Left ventricle myocardium inferior (tissue), 1 donor: ENCODE data around the gene GPR34. TPM values are rescaled to one million over a fixed set of nuclear protein-coding genes. Genes with fewer than 3 reads are reported as not detected.

Source experiments
- DNase-seq: peaks from one replicate; pipeline ENCODE4 v3.0.0-alpha.2; 2020
- H3K27ac ChIP-seq: fragments of 200-600 bp; replicated peaks from 2 replicates; pipeline ENCODE4 v1.8.0; 2021
- H3K27me3 ChIP-seq: fragments of 200-600 bp; 2 replicates; pipeline ENCODE4 v1.8.0; 2021; ENCODE audit warnings: low read depth
- H3K36me3 ChIP-seq: fragments of 200-600 bp; 2 replicates; pipeline ENCODE4 v1.8.0; 2021
- H3K4me1 ChIP-seq: fragments of 200-600 bp; 2 replicates; pipeline ENCODE4 v1.8.0; 2021
- H3K4me3 ChIP-seq: fragments of 200-600 bp; 2 replicates; pipeline ENCODE4 v1.8.0; 2021; ENCODE audit warnings: mild to moderate bottlenecking, moderate library complexity
- H3K9me3 ChIP-seq: fragments of 200-600 bp; replicated peaks from 2 replicates; pipeline ENCODE4 v1.8.0; 2021
- CTCF ChIP-seq: fragments of 200-600 bp; IDR thresholded peaks from 2 replicates; pipeline ENCODE4 v1.8.0; 2021; ENCODE audit warnings: antibody characterized with exemption, mild to moderate bottlenecking, borderline replicate concordance
- intact Hi-C: fragments of 100-400 bp; cut with micrococcal nuclease; formaldehyde crosslinking; loops from one replicate; pipeline ENCODE4 v1.11.0; 2022
- total RNA-seq: library from RNA; stranded (reverse); fragmentation: NEBNext Ultra II Directional; extraction: Animal tissue kit (Norgen Biotek cat#: 25700); gene quantifications from one replicate; pipeline ENCODE4 v1.2.1, GENCODE V29; 2021
- donor health status: DM: no; HTN: yes; CAD: no; lungs with severe emphysema.

Gene GPR34
- total RNA-seq, 1 donor from 2014 or later: 6.2 TPM

DNA sequence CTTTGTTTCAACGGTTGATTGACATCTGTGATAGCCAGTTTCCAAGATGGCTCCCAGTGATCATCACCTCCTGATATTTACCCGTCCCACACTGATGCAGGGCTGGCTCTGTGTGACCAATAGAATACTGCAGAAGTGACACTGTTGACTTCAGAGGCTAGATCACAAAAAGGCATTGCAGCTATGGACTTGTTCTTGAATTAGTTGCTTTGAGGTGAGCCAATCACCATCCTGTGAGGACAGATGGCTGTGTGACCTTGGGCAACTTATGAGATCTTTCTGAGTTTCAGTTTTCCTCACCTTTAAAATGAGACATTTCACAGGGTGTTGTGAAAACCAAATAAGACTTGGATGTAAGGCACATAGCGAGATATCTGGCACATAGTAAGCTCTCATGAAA, 33.4 kb downstream of the GPR34 start:
- no peaks in the 10 kb centered on the region for H3K36me3 ChIP-seq
- no peak overlapping the region for H3K4me3 ChIP-seq
- no peaks in the 10 kb centered on the region for H3K27me3 ChIP-seq
- no peaks in the 10 kb centered on the region for H3K9me3 ChIP-seq
- no peak for TF ChIP-seq CTCF
- intact Hi-C loops: no loop called here
- H3K27ac ChIP-seq: no peak overlapping the region
- no peaks in the 10 kb centered on the region for H3K4me1 ChIP-seq
- no peak for DNase-seq

DNA sequence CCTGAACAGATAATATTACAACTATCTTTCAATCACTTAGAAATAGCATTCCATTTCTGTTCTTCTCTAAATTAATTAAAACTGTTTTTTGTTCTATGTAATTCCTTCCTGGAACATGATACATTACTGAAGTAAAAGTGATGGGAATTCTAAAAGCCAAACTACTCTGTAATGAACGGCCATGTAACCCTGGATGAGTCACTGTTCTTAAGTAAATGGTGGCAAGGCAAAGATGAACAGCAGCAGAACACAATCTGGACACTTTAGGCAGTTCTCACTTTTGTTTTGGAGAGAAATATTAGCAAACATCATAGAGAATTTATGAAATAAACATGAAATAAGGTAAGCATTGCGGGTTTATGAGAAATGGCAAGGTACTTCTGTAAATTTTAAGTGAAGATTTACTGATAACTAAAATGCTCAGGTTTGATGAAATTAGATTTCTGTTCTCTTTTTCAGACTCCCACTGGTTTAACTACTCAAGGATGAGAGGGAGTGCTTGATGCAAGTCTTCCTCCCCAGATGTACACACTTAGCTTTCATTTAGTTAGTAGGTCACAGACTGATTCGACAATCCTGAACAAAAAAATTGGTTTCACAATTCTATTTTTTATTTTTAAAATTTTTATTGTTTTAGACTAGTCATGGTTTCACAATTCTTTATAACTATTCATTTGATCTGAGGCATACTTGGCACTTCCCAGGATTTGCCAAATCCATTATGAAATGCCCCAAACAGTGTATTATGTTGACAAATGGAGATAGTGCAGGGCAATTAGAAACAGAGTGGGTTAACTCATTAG, 34.2 kb downstream of the GPR34 start:
- H3K4me3 ChIP-seq: no peak overlapping the region
- H3K27ac ChIP-seq: no peak overlapping the region
- no peak for TF ChIP-seq CTCF
- H3K4me1 ChIP-seq: no peaks in the 10 kb centered on the region
- intact Hi-C loops: no loop called here
- DNase-seq: no peak
- no peaks in the 10 kb centered on the region for H3K36me3 ChIP-seq
- no peaks in the 10 kb centered on the region for H3K9me3 ChIP-seq
- no peaks in the 10 kb centered on the region for H3K27me3 ChIP-seq

DNA sequence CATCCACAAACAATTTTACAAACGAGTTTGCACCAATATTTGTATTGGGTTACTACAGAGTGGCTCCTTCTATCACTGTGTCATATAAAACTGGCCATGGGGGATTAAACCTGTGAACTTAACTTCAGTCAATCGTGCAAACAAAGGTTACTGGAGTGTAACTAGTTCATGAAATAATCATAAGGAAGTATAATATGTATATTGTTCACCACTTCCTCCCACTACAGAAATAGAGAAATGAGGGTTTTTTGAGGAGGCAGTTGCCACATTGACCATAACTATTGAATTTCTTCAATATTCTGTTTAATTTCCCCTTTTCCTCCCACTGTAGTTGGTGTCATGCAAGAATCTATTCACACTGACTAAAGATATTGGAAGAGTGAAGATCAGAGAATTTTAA, 35.1 kb downstream of the GPR34 start, which contains the start of gene GPR82:
Gene GPR82, plus strand, starts transcription at position 356 of the 400 bp plus-strand sequence. CDS start 2,846 bp downstream, outside the sequence.
- Histone ChIP-seq H3K9me3 (no peaks in the 10 kb centered on the region), H3K4me3 (no peak within 1 kb of the TSS), H3K4me1 (no peaks in the 10 kb centered on the region), H3K27ac (no peak within 1 kb of the TSS), H3K27me3 (no peaks in the 10 kb centered on the region), H3K36me3 (no peaks in the 10 kb centered on the region)
- DNase-seq: no peak
- TF ChIP-seq CTCF: no peak
- intact Hi-C loops: no loop called here

- no peak for TF ChIP-seq CTCF
- H3K4me3 ChIP-seq: no peak overlapping the region
- no peak for DNase-seq
- no peaks in the 10 kb centered on the region for H3K9me3 ChIP-seq
- no peaks in the 10 kb centered on the region for H3K36me3 ChIP-seq
- no peak overlapping the region for H3K27ac ChIP-seq
- intact Hi-C loops: loop anchor here (5.0 kb wide), 1 partner anchor 61 kb away; no protein-coding TSS in a partner anchor
- H3K27me3 ChIP-seq: no peaks in the 10 kb centered on the region
- no peaks in the 10 kb centered on the region for H3K4me1 ChIP-seq
These were observed 39.4 kb downstream of the GPR34 start for GRCh38 chrX:41728125-41728524.

DNA sequence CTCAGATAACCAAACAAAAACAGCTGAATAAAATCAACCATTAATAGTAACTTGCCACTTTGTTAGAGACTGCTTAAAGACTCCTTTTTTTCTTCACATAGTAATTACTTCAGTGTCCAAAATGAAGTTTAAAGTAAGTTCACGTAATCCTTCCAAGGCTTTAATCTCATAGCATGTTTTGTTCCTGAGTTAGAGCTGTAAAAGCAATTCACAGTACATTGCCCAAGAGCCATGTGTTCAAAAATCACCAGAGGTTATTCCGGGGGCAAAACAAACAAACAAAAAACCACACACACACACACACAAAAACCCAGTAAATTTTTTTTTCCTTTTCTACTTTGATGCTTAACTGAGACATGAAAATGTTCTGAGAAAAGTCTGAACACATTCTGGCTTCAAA, 41.3 kb downstream of the GPR34 start:
- Histone ChIP-seq H3K27me3 (no peaks in the 10 kb centered on the region), H3K36me3 (no peaks in the 10 kb centered on the region), H3K4me3 (no peak overlapping the region), H3K4me1 (peaks cover 7% of the 10 kb centered on the region), H3K27ac (no peak overlapping the region), H3K9me3 (no peaks in the 10 kb centered on the region)
- no peak for DNase-seq
- intact Hi-C loops: no loop called here
- no peak for TF ChIP-seq CTCF
